GM21576 (cell line): Measurements from ENCODE around the gene ZDHHC11B.
"Not testable (repeated sequence)": the region's sequence is repeated elsewhere in the genome, so short reads cannot be mapped to it uniquely, and the experiment has no call there.

Source experiments
- ATAC-seq: cut with Tn5 transposase; IDR thresholded peaks from one replicate; pipeline ENCODE4 v1.9.1; 2021; ENCODE audit warnings: mild to moderate bottlenecking, moderate library complexity; ENCODE audit not compliant: unreplicated experiment

ZDHHC11B gene

GRCh38 chr5:784428-785177 is at the start of gene ZDHHC11B:
Gene ZDHHC11B, minus strand, starts transcription at chr5:784729. Its CDS starts 17,810 bp downstream, at chr5:766919.
- peak; percentile 63 for ATAC-seq

DNA sequence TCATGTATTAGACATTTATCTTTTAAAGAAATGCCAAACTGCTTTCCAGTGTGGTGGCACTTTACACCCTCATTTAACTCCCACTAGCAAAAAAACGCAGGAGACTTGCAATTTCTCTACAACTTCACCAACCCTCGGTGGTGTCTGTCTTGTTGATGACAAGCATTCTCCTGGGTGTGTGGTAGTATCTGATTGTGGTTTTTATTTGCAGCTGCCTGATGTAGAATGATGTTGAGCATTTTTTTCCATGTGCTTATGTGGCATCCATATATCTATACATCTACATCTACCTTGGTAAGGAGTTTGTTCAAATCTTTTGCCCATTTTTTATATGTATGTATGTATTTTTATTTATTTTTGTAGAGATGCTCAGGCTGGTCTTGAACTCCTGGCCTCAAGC is 49.5 kb upstream of the ZDHHC11B start:
- ATAC-seq: not testable (repeated sequence)

- ATAC-seq: not testable (repeated sequence)
Observed at GRCh38 chr5:828194-828593, 43.7 kb upstream of the ZDHHC11B start.

- not testable (repeated sequence) for ATAC-seq
Observed at GRCh38 chr5:825544-825943, 41.0 kb upstream of the ZDHHC11B start.

DNA sequence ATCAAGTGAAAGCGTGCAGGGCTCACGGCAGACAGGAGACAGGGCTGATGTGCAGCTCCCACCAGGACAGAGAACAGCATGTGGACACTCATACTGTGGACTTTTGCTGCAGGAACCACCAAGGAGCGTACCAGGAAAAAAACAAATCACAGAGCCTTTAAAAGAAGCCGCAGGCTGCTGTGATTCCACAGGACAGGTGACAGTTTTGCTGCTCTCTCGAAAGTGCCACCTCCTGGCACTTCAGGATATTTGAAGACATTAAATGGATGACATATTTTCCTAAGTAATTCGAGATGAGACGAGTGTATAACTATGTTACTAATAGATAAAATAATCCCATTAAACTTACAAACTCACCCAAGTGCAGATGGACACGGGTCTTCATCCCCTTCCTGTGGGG is 37.0 kb upstream of the ZDHHC11B start:
- no peak for ATAC-seq

DNA sequence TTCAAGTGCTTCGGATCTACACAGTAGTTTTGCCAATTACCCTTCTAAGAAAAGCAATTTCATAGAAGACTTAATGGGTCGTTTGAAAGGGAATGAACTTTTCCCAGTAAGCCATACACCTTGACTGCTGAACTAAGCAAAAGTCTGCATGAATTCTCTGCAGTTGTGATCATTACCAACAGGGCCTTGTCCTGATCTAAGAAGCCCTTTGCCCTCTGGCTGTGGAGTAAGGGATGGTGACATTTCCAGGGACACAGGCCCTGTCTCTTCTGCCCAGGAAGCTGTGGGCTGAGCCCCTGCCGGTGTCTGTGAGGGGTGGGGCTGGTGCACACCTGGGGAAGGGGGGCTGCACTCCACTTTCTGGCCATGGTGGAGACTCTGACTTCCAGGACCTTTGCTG is 35.7 kb upstream of the ZDHHC11B start:
- no peak for ATAC-seq

- ATAC-seq: no peak
Observed at GRCh38 chr5:819078-819477, 34.5 kb upstream of the ZDHHC11B start.

DNA sequence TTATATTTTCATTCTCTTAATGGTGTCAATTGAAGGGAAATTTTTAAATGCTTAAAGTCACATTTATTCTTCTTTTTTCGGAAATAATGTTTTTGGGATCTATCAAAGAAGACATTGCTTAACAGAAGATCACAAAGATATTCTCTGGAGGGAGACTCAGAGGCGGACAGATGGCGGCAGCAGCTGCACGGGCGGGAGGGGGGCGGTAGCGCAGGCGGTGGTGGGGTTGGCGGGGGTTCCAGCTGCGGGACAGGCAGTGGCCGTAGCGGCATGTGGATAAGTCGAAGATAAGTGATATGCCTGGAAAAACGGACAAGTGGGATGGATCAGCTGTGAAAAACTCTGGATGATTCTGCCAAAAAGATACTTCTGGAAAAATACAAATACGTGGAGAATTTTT is 31.6 kb upstream of the ZDHHC11B start:
- no peak for ATAC-seq

DNA sequence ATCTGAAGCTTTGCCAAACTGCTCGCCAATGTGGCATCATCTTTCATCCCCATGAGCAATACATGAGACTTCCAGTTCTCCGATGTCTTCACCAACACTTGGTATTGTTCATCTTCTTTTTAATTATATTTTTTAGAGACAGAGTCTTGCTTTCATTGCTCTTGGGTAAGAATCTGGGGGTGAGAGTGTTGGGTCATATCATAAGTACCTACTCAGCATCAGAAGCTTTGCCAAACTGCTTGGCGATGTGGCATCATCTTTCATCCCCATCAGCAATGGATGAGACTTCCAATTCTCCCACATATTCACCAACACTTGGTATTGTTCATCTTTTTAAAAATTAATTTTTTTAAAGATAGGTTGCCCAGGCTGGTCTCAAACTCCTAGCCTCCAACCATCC is 30.9 kb upstream of the ZDHHC11B start:
- no peak for ATAC-seq

GRCh38 chr5:813575-813974 is 29.0 kb upstream of the ZDHHC11B start:
- ATAC-seq: not testable (repeated sequence)

GRCh38 chr5:811384-811783 is 26.9 kb upstream of the ZDHHC11B start:
- ATAC-seq: not testable (repeated sequence)

DNA sequence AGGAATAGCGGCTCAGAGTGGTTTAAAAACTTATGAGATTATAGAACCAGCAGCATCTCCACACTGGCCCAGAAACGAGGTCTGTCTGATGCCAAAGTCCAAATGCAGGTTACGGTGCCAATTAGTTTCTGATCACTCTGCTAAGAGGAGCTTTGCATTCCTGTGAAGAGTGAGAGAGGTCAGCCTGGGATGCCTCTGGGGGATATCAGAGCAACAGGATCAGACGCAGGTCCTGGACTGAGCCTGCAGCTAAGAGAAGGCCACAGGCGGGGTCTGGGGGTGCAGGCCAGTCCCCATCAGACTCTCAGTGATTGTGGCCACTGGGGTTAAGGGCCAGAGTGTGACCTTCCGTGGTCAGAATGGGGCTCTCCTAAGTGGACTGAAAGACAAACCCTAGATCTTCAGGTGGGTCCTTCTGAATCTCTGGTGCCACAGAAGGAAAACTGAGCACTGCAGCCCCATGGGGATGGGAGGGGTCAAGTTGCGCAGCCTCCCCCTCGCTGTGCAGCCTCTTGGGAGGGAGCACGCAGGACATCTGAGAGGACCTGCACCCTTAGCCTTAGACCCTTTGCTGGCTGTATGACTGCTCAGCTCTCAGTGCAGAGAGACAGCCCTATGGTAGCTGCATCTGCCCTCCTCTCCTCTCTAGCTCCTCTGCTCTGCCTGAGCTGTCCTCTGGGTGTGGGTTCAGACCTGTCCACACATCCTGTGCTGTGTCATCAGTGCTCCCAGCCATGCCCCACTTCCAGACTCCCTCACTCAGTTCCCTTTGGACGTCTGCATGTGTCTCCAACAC is 23.4 kb upstream of the ZDHHC11B start:
- not testable (repeated sequence) for ATAC-seq

- no peak for ATAC-seq
Observed at GRCh38 chr5:801472-801871, 16.9 kb upstream of the ZDHHC11B start.

- not testable (repeated sequence) for ATAC-seq
Observed at GRCh38 chr5:801055-801454, 16.5 kb upstream of the ZDHHC11B start.

DNA sequence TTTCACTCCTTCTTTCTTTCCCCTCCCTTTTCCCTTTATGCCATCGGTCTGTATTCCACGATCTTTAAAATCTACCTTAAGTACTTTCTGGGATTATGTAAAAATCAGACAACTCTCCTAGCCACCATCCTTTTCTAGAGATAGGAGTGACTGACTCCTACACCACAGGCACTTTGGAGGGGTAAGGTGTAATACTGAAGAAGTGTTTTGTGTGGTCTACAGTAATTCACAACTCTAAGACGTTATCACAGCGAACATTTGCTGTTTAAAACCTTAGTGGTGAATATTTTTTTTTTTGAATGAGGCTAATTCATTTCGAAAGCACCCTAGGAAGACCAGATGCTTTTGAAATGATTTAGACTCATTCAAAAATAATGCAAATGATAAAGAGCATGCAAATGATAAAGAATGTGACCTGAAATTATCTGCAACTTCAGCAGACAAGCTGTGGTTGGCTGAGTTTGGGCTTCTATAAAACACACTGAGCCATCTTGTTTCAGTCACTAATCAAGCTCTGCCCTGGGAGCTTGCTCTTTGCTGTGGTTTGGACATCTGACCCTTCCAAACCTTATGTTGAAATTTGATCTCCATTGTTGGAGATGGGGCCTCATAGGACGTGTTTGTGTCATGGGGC is 14.1 kb upstream of the ZDHHC11B start:
- not testable (repeated sequence) for ATAC-seq

DNA sequence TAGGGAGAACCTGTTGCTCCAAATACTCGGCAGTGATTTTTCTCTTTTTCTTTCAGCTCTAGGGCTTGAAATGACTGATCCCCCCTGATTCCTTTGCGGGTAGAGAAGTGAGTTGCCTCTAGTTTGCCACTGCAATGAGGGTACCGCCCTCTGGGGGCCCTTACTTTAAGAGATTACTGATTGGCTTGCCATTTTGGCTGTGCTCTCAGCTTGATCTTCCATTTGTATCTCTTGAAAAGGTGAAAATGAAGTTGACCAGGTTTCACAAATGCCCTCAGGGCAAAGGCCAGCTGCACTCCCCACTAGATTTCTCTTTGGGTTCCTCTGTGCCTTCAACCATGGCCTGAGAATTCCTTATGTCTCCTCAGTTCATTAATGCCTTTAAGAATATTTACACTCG is 13.5 kb upstream of the ZDHHC11B start:
- ATAC-seq: not testable (repeated sequence)

GRCh38 chr5:795873-796272 is 11.3 kb upstream of the ZDHHC11B start:
- ATAC-seq: not testable (repeated sequence)

DNA sequence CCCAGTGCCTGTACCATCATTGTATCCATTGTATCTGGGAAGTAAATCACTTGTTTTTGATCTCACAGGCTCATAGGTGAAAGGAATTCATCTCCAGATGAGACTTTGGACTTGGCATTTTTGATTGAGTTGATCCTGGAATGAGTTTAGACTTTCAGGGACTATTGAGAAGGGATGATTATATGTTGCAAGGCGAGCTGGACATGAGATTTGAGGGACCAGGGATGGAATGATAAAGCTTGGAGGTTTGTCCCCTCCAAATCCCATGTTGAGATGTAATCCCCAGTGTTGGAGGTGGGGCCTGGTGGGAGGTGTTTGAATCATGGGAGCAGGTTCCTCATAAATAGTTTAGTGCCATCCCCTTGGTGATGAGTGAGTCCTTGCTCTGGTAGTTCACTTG is 10.4 kb upstream of the ZDHHC11B start:
- not testable (repeated sequence) for ATAC-seq

DNA sequence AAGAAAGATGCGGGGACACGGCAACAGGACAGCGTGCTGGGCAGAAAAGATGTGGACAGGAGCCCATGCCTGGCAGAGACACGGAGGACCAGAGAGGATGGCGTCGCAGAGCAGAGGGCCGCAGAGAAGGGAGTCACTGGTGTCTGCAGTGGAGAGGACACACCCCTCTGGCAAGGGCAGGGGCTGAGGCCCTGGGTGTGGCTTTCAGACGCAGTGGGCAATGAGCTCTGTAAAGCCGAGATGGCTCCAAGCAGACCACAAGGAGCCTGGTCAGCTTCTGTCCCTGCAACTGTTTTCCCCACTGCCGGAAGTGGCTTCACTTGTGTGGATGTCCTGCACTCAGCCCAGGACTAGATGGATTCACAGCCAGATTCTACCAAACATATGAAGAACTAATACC is 4.2 kb upstream of the ZDHHC11B start:
- not testable (repeated sequence) for ATAC-seq

DNA sequence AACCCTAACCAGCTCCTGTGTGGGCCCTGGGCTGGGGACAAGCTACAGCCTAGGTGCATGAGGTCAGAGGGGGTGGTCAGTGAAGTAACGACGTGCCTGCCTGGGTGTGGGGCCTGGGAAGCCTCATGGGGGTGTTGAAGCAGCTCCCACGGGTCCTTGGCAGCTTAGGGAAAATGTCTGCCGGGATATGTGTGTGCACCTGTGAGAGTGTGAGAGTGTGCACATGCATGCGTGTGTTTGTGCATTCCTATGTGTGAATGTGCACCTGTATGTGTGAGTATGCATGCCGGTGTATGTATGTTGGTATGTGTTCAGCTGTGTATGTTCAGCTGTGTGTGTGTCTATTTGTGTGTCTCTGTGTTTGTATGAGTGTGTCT is 3.3 kb upstream of the ZDHHC11B start:
- ATAC-seq: not testable (repeated sequence)

DNA sequence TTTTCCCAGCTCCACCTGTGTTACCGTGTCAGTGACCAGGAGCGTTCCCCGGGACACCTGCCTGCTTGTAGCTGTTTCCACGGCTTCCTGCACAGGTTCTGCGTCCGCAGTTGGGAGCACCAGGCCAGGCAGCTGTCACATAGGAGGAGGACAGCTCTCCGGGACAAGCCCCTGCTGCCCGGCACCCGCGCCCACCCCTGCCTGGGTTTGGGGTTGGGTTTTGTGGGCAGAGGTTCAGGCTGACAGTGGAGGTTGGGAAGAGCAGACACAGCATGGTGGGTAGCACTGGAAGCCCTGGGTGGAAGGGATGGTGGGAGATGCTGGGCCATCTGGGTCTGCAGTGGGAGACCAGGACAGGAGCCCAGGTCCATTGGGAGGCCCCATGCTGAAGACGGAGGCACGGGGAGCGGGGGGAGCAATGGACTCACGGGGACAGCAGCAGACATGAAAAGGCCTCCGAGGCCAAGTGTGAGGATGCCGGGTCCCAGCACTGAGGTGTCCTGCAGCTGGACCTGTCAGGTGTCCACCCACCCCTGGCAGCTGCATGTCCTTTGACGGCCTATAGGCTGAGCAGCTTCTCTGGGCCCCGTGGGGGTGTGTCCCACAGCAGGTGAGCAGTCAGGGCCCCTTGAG is 2.8 kb upstream of the ZDHHC11B start:
- not testable (repeated sequence) for ATAC-seq
